ENCODE data around the gene LRRN2.

LRRN2 gene

GRCh38 chr1:204712708-204713430 is 27.3 kb upstream of the LRRN2 start:
- no peak for DNase-seq (ENCODE audit: low read depth in 1 of 2, low spot score in 1 of 2)

GRCh38 chr1:204711947-204712701 is 26.6 kb upstream of the LRRN2 start:
- no peak for DNase-seq (ENCODE audit: low read depth in 1 of 2, low spot score in 1 of 2)

DNA sequence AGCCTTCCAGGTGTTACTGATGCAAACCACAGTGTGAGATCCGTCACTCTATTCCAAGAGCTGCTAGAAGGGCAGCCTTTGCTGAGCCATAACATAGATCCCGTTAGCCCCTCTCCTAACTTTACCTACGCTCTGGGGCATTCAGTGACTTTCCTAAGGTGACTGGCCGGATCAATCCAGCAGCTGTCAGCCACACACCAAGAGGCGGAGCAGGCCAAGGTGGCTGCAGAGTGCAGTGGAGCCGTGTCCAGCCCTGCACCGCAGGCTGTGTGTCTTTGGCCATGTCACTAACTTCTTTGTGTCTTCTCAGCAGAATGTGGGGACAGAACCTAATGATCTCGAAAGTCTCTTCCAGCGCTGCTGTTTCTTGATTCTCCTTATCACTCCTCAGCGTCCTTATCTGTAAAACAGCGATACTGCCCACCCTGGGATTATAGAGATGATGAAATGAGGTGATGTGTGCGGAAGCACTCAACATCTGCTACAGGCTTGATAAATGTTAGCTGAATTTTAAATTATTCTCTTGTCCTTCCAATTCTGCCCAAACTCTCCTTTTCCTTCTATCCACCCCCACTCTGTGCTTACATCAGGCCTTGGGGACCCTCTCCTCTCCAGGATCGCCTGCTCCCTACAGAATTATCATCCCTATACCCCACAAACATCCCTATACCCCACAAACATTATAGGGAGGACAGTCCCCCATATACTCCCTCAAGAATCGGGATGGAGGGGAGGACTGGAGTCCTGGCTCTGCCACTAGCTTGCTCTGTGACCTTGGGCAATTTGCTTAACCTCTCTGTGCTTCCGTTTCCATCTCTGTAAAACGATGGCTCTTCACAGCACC is 25.8 kb upstream of the LRRN2 start:
- no peak for DNase-seq (ENCODE audit: low read depth in 1 of 2, low spot score in 1 of 2)

DNA sequence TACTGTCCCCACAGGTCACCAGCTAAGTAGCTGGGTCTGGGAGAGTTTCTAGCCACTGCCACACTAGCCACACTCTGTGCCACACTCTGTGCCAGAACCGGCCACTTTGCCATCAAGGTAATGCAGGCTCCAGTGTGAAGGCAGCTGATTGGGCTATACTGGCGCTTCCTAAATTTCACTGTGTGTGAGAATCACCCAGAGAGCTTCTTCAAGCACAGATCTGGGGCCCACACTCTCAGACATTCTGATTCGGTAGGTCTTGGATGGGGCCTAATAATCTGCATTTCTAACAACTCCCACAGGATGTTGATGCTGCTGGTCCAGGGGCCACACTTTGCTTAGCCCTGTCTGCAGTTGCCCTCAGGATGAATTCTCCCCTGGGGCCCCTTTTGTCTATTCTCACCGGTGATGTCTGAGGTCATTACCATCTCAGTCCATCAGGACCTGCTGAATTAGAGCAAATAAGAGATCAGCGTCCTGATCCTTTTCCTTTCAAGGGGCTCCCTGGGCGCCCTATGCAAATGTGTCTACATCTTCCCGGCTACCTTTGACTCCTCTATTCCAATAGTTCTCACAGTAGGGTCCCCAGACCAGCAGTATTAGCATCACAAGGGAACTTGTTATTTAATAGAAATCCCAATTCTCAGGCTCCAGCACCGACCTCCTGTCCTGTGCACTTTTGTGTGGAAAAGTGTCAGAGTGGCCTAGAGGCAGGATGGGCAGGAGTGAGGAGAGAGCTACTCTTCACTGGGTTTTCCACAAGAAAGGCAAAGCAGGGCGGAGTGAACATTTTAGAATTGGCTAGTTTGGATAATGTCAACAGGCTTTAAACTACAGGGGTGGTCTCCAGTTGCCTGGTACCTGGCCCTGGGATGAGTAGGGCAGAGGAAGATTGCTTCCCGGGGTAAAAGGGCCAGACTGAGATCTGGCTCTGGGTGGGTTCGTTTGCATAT is 24.7 kb upstream of the LRRN2 start:
- no peak for DNase-seq (ENCODE audit: low read depth in 1 of 2, low spot score in 1 of 2)

- no peak for DNase-seq (ENCODE audit: low read depth in 1 of 2, low spot score in 1 of 2)
Observed at GRCh38 chr1:204709021-204709420, 23.5 kb upstream of the LRRN2 start.

DNA sequence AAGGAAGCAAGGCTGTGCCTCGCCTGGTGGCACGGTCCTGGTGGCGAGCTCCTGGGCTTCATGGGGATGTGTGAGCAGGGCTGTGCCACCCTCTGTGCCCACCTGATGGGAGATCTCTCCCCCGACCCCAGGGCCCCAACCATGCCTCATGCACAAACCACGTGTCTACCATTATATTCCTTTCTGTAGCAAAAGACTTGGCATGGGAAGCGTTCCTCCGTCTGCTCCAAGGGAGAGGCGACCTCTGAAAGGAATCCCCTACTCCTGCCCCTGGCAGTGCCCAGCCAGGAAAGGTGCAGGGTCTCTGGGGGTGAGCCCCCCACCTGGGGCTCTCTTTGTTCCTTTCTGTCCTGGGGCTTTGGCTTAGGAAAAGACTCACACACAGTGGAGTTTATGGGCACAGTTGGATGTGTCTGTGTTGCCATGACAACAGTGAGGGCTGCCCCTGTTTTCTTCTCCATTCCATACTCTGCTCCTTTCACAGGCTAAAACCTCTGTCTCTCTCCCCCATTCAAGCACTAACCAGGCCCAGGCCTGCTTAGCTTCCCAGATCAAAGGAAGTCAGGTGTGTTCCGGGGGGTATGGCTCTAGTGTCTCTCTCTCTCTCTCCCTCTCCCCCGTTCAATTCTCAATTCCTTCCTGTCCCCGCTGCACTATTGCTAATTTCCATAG is 21.4 kb upstream of the LRRN2 start:
- no peak for DNase-seq (ENCODE audit: low read depth in 1 of 2, low spot score in 1 of 2)

- DNase-seq (ENCODE audit: low read depth in 1 of 2, low spot score in 1 of 2) = no peak
Observed at GRCh38 chr1:204705888-204706837, 20.6 kb upstream of the LRRN2 start.

- no peak for DNase-seq (ENCODE audit: low read depth in 1 of 2, low spot score in 1 of 2)
Observed at GRCh38 chr1:204705493-204705811, 19.9 kb upstream of the LRRN2 start.

DNA sequence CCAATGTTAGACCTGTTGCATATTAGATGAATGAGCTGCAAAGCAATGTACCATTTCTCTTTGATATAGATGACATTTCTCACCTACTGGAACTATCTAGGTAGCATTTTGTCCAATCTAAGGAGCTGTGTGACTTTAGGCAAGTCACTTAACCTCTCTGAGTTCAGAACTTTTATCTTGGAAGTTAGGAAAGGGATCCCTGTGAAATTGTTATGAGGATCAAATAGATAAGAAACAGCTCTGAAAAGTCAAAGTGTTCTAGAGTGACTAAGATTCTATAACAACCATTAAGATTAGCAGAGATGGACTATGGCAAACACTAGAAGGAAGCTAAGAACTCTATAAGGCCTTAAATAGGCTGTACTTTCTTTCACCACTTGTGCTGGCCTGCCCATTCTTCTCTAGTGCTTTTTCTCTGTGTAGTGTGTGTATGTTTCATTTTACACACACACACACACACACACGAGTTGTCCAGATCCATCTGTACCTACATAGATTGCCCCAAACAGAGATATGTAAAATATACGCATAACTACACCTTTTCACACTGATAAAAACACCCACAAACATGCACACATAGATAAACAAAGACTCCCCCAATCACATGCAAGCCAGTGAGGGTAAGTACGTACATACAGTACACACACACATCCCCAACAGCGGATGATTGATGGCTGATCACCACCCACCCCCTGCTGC is 19.4 kb upstream of the LRRN2 start:
- DNase-seq (ENCODE audit: low read depth in 1 of 2, low spot score in 1 of 2) = no peak

GRCh38 chr1:204703826-204704612 is 18.5 kb upstream of the LRRN2 start:
- DNase-seq (ENCODE audit: low read depth in 1 of 2, low spot score in 1 of 2) = no peak

GRCh38 chr1:204703268-204703664 is 17.7 kb upstream of the LRRN2 start:
- DNase-seq (ENCODE audit: low read depth in 1 of 2, low spot score in 1 of 2) = no peak

DNA sequence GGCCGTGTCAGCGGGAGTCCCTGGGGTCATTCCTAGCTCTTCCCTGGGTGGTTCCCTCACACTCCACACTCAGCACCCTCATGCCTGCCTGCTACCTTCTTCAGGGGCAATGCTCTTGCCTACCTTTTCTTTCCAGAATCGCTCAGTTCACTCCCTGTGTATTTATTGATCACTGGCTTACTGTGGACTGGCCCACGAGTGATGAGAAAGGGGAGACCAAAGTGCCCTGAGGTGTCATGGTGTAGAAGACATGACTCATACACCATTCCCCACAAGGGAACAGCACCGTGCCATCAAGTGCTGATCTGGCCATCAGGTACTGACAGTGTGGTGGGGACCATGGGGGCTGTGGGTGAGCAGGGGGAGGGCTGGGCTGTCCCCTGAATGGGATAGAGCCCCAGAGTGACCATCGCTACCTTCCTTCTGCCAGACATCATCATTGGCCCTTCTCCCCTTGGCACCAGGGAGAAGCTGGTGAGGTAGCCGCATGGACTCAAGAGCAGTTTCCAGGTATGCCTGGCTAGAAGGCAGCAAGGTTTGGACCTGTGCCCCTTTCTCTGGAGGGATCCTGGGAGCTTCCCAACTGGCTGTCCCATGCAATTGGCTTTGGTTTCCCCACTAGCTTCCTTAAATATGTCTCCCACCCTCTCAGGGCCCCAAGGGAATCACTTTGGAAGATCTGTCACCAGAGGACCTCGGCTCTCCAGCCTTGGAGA is 17.2 kb upstream of the LRRN2 start:
- no peak for DNase-seq (ENCODE audit: low read depth in 1 of 2, low spot score in 1 of 2)

DNA sequence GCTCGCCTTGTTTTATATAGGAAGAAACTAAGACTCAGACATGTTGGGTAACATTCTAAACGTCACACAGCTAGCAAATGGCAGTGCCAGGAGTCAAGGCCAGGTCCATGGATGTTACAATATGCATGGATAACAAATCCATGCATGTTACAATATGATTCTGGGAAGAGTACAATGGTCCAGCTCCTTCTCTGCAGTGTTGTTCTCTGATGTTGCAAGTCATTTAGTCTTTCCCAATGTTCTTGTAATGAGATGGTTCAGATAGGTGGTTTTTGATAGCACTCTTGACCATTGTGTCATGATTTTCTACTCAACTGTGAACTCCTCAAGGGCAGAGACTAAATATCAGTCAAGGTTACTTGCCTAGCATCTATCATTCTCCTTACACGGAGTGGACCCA is 15.7 kb upstream of the LRRN2 start:
- DNase-seq (ENCODE audit: low read depth in 1 of 2, low spot score in 1 of 2) = no peak

DNA sequence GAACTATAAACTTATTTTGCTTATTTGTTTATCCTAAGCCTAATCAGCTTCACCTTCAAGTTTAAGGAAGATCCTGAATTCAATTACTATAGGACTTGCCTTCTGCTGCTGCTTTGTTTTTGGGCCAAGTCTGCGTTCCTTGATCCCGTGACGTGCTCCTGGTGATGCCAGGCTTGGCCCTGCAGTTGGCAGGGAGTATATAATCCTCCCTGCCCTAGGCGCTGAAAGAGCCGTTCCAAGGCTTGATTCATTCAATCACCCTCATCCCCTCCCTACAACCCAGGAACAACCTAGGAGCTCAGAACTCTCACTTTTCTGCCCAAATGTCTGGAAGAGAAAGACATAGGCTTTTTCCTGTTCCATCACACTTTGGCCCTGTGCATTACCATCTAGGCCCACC is 12.4 kb upstream of the LRRN2 start:
- no peak for DNase-seq (ENCODE audit: low read depth in 1 of 2, low spot score in 1 of 2)

DNA sequence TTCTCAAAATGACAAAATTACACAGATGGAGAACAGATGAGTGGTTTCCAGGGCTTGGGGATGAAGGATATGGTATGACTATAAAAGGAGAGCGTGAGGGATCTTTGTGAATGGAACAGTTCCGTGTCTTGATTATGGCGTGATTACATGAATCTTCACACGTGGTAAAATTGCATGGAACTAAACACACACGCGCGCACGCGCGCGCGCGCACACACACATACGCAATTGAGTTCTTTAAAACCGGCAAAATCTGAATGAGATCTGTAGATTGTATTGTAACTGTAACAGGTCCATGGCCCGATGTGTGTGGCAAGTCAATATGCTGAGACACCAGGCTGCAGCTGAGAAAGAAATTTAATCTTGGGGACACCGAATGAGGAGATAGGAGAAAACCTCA is 11.1 kb upstream of the LRRN2 start:
- DNase-seq (ENCODE audit: low read depth in 1 of 2, low spot score in 1 of 2) = no peak

- no peak for DNase-seq (ENCODE audit: low read depth in 1 of 2, low spot score in 1 of 2)
Observed at GRCh38 chr1:204695692-204696091, 10.2 kb upstream of the LRRN2 start.

GRCh38 chr1:204694145-204694544 is 8.6 kb upstream of the LRRN2 start:
- no peak for DNase-seq (ENCODE audit: low read depth in 1 of 2, low spot score in 1 of 2)

Data from stimulated activated CD4-positive, alpha-beta T cell treated with anti-CD3 and anti-CD28 coated beads, Interleukin-15, amount 100 ng/mL, for 1 hour (primary cell).